Umbilical cord (tissue), 2 donors: ENCODE results near the gene ST8SIA1. TPM values are rescaled to one million over a fixed set of nuclear protein-coding genes. Genes with fewer than 3 reads are reported as not detected.

Experiments
- DNase-seq: peaks from one replicate; pipeline ENCODE4 v3.0.0-alpha.2; 2015; ENCODE audit warnings: low spot score
- total RNA-seq: library from RNA; depleted of rRNA; stranded (reverse); fragments of >200 nt; gene quantifications from one replicate; pipeline ENCODE4 v1.2.3, GENCODE V29; 2014; ENCODE audit warnings: low replicate concordance; ENCODE audit not compliant: insufficient read depth

The ST8SIA1 gene
- total RNA-seq, 1 donor from 2014 or later, result 17.1 TPM

DNA sequence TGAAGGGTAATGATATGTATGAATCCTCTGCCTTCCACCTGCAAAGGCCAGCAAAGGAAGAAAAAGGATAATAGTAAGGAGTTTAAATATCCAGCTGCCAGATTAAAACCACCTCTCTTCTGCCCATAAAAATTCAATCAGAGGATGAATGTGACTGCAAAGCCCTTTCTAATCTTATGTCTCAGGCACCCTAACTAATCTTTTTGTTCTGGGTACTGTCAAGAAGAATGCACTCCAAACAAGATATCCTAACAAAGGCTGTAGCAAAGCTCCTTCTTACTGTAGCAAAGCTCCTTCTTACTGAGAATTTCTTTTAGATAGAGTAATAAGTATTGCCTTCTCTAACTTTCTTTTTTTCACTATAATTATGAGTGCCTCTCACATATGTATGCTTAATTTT, 91.8 kb downstream of the ST8SIA1 start:
- DNase-seq, result peak; percentile 77

GRCh38 chr12:22238211-22238610, 96.3 kb downstream of the ST8SIA1 start:
- no peak for DNase-seq

DNA sequence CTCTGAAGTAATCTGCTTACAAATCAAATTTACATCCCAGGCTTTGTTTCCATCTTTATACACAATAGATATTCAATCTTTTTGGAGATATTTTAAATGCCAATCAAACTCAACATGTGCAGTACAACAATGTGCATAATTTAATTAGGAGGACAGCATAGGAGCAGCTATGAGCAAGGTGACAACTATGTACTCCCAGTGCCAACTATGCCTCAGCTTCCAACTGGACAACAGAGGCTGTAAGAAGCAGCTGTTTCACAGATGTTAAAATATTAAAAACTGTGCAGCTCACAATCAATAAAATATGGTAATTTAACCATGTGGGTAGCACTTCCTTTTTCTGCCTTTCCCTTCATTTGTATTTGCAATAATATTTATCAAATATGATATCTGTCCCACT, 99.9 kb downstream of the ST8SIA1 start:
- peak; percentile 41 for DNase-seq

DNA sequence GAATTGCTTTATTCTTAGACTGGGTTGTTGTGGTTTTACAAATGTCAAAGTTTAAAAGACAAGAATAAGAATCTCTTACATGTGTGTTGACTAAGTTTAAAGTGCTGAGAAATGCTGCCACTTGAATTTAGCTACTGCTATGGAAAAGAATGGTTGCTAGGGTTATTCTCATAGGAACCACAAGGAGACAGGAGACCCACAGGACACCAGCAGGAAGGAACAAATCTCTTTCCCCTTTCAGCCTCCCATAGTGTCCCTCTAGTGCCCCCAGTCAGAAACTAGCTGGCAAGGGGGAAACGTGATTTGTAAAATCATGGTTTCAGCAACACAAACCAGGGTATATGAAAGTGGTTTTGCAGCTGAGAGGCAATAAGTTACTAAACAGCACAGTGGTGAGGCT, 102.7 kb downstream of the ST8SIA1 start:
- DNase-seq, result peak; percentile 9

DNA sequence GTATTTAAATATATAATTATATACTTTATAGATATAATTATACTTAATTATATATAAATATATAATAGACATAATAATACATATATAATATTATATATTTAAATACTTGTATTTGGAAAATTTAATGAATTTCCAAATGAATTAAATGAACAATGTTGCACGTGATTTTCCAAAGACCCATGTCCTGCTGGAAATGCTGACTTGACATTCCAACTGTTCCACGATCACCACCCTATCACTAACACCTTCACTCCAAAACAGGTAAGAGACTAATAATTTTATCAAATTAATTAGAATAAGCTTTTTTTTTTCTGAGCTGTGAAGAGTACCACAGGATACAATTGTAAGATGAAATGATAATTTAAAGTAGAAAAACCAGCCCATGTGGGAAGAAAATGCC, 103.4 kb downstream of the ST8SIA1 start:
- DNase-seq, result no peak

DNA sequence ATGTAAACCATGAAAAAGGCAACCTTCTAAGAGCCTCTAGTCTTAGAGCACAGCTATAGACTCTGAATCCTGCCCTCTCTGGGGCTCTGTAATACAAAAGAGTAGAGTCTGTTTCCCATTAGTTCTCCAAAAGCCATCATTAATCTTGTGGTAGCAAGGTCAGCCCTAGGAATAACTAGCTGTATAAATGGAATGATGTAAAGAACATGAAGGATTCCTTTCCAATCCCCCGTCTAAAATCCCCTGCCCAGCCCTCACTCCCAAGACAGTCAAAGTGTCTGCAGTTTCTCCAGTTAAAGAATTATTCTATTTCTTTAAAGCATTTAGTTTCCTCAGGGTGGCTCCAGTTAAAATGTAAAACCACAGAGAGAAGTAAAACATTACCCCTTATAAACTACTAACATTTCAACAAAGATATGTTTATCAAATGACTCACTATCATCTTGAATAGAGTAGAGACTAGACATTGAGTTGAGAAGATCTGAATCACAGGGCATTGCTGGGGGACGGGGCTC, 104.2 kb downstream of the ST8SIA1 start:
- DNase-seq, result peak; percentile 95

DNA sequence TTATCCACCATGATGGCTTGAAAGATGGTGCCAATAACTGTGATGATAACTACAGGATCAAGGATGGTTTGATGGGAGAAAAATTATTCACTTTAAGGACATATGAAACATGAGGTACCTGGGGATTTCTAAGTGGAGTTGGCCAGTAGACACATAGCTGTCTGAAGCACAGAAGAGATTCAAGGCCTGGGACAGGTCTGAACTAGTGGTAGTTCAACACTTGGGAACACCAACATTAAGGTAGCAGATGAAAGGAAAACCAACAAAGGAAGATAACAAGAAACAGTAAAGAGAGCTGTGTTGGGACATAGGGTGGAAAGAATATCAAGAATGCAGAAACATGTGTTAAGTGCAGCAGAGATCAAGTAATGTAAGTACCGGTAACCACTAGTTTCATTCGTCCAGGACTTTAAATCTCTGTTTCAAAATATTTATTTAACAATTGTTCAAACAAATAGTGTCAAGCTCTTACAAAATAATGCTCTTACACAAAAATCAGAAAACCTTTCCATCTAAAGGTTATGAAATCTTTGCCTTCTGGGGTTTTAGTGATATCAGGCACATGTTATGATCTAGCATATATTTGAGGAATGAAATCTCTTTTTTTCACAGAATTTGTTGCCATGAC, 104.7 kb downstream of the ST8SIA1 start:
- no peak for DNase-seq

GRCh38 chr12:22228022-22228875, 106.3 kb downstream of the ST8SIA1 start:
- peak; percentile 95 for DNase-seq

DNA sequence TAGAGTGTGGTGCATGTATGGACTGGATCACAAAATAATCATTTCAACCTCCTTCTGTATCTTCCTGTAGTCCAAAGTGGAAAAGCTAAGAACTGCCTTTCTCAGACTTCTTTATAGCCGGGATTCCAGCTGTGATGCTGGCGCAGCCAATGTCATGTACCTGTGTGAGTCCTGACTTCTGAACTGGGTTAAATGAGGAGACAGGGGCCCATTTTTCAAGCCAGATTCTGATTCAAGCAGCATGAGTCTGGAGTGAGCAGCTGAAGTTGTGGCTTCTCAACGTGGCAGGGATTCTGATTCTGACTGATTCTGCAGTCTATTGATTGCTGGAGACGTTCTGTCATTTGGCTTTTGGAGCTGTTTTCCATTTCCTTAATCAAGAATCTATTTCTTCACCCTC, 111.2 kb downstream of the ST8SIA1 start:
- DNase-seq, result no peak

- DNase-seq, result no peak
Observed at GRCh38 chr12:22217556-22217955, 117.0 kb downstream of the ST8SIA1 start.

DNA sequence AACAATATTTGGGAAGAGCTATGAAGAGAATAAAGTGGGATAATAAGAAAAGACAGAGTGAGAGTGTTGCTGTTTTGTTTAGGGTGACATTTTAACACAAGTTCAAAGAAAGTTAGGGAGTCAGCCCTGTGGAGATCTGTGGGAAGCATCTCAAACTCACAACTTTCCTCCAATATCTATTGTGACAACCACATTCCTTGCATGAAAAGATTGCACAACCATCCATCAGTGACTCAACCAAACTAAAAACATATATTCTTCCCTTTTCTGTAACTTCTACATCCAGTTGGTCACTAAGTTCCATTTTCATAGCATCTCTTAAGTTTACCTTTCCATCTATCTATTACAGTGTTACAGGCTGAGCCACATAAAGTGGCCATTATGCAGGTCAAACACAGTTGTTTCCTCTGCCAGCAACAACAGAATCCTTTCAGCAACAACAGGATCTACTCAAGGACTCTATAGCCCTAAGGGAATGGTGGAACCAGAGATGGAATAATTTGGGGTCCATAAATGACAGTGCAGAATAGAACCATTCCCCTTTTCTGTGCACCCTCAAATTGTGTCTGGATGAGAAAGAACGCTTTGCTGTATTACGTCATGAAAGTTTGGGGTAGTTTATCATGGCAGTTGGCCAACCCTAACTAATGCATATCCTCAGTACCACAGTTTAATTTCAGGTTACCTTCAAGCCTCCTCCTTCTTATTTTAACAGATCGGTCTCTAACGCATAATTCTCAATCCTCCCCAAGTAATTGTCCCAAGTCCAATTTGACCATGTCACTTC, 118.8 kb downstream of the ST8SIA1 start:
- DNase-seq, result no peak

GRCh38 chr12:22211128-22211527, 123.4 kb downstream of the ST8SIA1 start:
- DNase-seq, result no peak

DNA sequence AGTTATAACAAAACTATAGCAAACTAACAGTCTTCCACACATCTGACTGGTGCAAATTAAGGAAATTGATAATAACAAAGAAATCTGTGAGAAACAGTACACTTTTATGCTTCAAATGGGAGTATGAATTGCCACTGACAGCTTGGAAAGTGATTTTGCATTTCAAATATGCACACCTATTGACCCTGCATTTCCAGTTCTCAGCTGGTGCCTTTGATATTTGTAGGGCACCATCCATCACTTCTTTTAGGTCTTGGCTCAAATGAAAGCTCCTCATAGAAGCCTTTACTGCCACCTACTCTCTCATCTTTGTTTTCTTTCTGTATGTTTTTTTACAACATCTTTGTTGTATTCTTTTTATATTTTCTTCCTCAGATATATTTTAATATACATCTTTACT, 125.1 kb downstream of the ST8SIA1 start:
- no peak for DNase-seq

DNA sequence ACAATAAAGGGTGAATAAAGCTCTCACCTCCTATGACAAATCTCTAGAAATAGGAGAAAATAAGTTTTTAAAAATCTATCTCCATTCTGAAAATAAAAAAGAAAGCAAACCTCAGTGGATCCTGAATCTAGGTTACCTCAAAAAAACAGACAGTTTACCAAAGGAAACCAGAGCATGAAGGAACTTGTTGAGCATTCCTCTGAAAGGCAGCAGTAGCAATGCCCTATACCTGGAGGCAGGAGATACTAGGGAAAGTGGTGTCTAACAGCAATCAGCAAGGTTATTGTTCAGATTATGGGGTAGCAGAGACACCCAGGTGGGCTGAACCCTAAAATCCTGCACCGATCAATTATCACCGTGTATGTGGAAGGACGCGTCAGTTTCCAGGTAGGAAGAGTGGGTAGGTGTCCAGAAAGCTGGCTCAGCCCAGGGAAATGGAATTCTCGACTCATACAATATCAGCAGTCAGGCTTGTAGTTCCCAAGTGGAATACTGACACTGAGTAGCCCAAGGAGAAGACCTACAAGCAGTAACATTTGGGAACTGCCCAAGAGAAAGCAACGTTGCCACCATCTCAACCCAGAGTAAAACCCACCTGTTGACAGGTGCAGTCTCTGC, 128.3 kb downstream of the ST8SIA1 start:
- DNase-seq, result peak; percentile 15

DNA sequence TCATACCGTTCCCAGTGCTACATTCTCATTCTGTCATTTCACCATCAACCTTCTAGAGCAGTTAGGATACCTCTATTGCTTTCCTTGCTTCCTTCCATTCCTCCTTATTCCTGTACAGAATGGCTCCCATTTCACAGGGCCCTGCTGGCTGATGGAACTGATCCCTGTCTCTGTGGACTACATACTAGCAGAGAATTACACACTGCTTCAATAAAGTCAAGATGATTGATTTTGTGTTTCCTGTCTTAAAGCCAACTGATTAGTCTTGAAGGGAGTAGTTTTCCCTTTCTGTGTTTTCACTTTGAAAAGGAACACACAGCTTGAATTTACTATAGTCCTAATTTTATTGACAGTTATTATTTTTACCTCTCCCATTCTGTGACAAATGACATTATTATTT, 130.1 kb downstream of the ST8SIA1 start:
- no peak for DNase-seq

- no peak for DNase-seq
Observed at GRCh38 chr12:22202847-22203246, 131.7 kb downstream of the ST8SIA1 start.

DNA sequence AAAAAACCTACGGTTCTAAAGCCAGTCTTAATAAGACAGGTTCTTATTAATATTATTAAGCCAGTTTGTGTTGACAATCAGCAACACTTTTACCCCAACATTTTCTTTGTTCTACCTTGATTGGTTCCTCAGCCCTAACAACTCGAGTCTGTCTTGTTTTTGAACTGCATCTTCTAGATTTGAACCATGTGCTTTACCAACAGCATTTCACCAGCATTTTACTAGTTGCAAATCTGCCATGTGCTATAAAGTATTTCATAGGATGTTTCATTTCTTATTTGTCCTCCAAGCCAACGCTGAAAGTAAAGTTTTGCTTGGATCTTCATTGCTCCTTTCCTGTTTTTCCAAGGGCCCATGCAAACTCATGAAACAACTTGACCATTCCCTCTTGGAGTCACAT, 133.4 kb downstream of the ST8SIA1 start:
- DNase-seq, result no peak

DNA sequence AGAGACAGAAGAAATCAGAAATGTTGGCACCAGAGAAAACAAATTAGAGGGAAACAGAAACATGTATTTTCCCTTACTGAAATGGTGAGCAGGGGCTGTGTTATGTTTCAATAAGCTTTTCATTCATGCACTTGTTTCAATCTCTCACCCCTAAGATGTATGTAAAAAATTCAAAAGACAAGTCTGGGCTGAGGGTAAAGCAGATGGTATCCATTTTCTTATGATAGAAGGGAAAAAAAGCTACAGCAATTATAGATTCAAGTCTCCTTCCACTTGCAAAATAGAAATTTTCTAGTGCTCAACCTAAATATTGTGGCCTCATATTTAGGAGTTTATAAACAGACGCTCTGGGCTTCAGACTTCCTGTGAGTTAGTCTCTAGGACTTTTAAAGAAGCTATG, 138.3 kb downstream of the ST8SIA1 start:
- no peak for DNase-seq

DNA sequence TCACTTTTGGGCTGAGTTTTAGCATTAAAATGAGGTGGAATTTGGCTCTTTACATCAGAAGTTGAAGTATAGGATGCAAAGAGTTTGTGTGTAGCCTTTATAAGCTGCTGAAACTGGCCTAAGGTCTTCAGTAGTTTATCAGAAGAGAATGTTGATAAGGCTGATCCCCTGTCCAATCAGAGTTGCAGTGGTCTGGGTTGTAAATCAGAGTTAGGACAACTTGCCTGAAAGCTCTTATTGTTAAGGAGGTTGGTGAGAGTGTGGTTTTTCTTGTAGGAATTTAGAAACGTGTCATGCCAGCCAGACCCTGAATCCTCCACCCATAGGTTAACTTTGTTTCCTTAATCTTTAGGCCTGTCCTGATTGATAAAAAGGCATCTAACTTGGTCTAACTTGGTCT, 143.5 kb downstream of the ST8SIA1 start:
- DNase-seq, result peak; percentile 45

DNA sequence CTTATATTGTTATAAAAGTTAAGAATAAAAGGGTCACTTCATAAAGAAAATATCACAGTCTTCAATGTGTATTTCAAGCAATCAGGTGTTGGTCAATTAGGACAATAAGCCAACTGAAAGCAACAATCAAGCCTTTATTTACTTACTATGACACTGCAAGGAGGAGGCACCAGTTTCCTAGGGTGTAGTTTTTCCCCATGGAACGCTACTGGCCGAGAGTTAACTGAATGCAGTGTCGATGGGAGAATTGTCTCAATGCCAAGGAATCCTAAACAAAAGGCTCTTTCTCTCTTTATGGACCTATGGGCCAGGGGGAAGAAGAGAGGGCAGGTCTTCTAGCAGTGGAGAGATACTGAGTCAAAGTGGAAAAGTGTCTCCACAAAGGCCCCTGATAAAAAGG, 146.1 kb downstream of the ST8SIA1 start:
- DNase-seq, result no peak

- DNase-seq, result peak; percentile 30
Observed at GRCh38 chr12:22180705-22181104, 153.8 kb downstream of the ST8SIA1 start.

GRCh38 chr12:22173177-22173576, 161.3 kb downstream of the ST8SIA1 start:
- DNase-seq, result no peak
